ENCODE data around the gene SRGAP3. TPM values are rescaled to one million over a fixed set of nuclear protein-coding genes. Genes with fewer than 3 reads are reported as not detected.

The SRGAP3 gene
- total RNA-seq, 1 experiment from 2014 or later = 0.69 TPM

DNA sequence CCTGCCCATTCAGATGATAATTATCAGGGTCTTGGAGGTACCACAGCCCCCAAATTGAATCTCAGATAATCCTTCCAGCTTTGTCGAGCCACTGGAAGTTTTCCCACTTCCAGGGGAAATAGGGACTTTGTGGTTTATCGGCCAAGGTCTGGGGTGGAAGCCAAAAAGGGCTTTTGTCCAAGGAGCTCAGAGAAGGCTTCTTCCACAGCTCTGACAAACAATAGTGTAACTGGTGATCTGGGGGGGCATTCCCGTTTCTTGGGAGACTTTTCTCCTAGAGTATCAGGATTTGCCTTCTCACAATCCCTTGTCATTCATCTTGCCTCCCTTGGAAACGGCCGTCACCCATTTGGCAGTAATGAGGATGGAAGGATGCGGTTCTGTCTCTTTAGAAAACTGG is 18.4 kb downstream of the SRGAP3 start:
- no peaks in the 10 kb centered on the region for H3K27me3 ChIP-seq (replicated peaks; ENCODE audit: insufficient read depth, low read depth, low read length, poor library complexity)
- TF ChIP-seq, protein P1, sequence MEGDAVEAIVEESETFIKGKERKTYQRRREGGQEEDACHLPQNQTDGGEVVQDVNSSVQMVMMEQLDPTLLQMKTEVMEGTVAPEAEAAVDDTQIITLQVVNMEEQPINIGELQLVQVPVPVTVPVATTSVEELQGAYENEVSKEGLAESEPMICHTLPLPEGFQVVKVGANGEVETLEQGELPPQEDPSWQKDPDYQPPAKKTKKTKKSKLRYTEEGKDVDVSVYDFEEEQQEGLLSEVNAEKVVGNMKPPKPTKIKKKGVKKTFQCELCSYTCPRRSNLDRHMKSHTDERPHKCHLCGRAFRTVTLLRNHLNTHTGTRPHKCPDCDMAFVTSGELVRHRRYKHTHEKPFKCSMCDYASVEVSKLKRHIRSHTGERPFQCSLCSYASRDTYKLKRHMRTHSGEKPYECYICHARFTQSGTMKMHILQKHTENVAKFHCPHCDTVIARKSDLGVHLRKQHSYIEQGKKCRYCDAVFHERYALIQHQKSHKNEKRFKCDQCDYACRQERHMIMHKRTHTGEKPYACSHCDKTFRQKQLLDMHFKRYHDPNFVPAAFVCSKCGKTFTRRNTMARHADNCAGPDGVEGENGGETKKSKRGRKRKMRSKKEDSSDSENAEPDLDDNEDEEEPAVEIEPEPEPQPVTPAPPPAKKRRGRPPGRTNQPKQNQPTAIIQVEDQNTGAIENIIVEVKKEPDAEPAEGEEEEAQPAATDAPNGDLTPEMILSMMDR (conservative IDR thresholded peaks at IDR 0.05; ENCODE audit: low read depth, low read length) = no peak
- no peak for TF ChIP-seq EZH2 (IDR thresholded peaks at IDR 0.05; ENCODE audit: borderline replicate concordance, low read depth, low read length, poor library complexity, severe bottlenecking)
- intact Hi-C loops (cut with micrococcal nuclease; ENCODE audit: unreplicated experiment) = no loop called here
- CTCF ChIA-PET = no interaction called here
- H3K36me3 ChIP-seq (ENCODE audit: insufficient read depth, low read length, poor library complexity, severe bottlenecking) = no peaks in the 10 kb centered on the region
- POLR2A ChIA-PET (ENCODE audit: low non-redundant PET) = no interaction called here
- H3K4me3 ChIP-seq (ENCODE audit: low read depth, low read length, poor library complexity, severe bottlenecking) = no peak overlapping the region
- H3K4me1 ChIP-seq (ENCODE audit: insufficient read depth, low read length, poor library complexity, severe bottlenecking) = no peaks in the 10 kb centered on the region
- no peak overlapping the region for H3K27ac ChIP-seq (ENCODE audit: low read depth, low read length, poor library complexity, severe bottlenecking)
- BruUV-seq (replicated peaks) = no TSS peak
- no peaks in the 10 kb centered on the region for H3K9me3 ChIP-seq (ENCODE audit: low read depth, low read length, poor library complexity, severe bottlenecking)
- DNase-seq (ENCODE audit: low spot score) = no peak

DNA sequence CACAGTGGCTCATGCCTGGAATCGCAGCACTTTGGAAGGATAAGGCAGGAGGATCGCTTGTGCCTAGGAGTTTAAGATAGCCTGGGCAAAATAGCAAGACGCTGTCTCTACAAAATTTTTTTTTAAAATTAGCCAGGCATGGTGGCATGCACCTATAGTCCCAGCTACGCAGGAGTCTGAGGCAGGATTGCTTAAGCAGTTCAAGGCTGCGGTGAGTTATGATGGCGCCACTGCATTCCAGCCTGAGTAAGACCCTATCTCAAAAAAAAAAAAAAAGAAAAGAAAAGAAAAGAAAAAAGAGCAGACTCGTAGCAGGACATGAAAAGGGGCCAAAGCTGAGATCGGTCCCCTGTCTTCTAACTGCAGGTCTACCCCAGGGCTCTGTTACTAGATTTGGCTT is 18.9 kb downstream of the SRGAP3 start:
- Histone ChIP-seq H3K27ac (ENCODE audit: low read depth, low read length, poor library complexity, severe bottlenecking) (no peak overlapping the region), H3K4me1 (ENCODE audit: insufficient read depth, low read length, poor library complexity, severe bottlenecking) (no peaks in the 10 kb centered on the region), H3K36me3 (ENCODE audit: insufficient read depth, low read length, poor library complexity, severe bottlenecking) (no peaks in the 10 kb centered on the region), H3K9me3 (ENCODE audit: low read depth, low read length, poor library complexity, severe bottlenecking) (no peaks in the 10 kb centered on the region), H3K27me3 (replicated peaks; ENCODE audit: insufficient read depth, low read depth, low read length, poor library complexity) (no peaks in the 10 kb centered on the region), H3K4me3 (ENCODE audit: low read depth, low read length, poor library complexity, severe bottlenecking) (no peak overlapping the region)
- DNase-seq (ENCODE audit: low spot score) = no peak
- POLR2A ChIA-PET (ENCODE audit: low non-redundant PET) = no interaction called here
- no TSS peak for BruUV-seq (replicated peaks)
- intact Hi-C loops (cut with micrococcal nuclease; ENCODE audit: unreplicated experiment) = no loop called here
- CTCF ChIA-PET = no interaction called here
- TF ChIP-seq EZH2 (IDR thresholded peaks at IDR 0.05; ENCODE audit: borderline replicate concordance, low read depth, low read length, poor library complexity, severe bottlenecking) = no peak
- TF ChIP-seq, protein P1 (conservative IDR thresholded peaks at IDR 0.05; ENCODE audit: low read depth, low read length) = no peak

DNA sequence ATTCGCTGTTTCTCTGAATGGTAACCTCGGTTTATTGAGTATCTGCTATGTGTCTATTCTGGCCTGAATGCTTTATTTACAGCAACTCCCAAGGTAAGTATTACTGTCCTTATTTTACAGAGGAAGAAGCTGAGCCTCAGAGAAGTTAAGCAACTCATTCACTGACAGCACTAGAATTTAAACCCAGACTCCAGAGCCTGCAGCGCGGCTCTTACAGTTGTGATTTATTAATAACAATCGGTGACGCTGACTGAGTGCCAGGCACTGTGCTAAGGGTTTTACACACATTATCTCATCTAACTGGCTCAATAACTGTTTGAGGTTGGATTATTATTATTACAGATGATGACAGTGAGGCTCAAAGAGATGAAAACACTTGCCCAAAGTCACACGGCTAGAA is 19.6 kb downstream of the SRGAP3 start:
- Histone ChIP-seq H3K27ac (ENCODE audit: low read depth, low read length, poor library complexity, severe bottlenecking) (no peak overlapping the region), H3K4me1 (ENCODE audit: insufficient read depth, low read length, poor library complexity, severe bottlenecking) (no peaks in the 10 kb centered on the region), H3K9me3 (ENCODE audit: low read depth, low read length, poor library complexity, severe bottlenecking) (no peaks in the 10 kb centered on the region), H3K36me3 (ENCODE audit: insufficient read depth, low read length, poor library complexity, severe bottlenecking) (no peaks in the 10 kb centered on the region), H3K4me3 (ENCODE audit: low read depth, low read length, poor library complexity, severe bottlenecking) (no peak overlapping the region), H3K27me3 (replicated peaks; ENCODE audit: insufficient read depth, low read depth, low read length, poor library complexity) (no peaks in the 10 kb centered on the region)
- ChIA-PET POLR2A (ENCODE audit: low non-redundant PET) (no interaction called here), CTCF (no interaction called here)
- TF ChIP-seq, protein P1 (conservative IDR thresholded peaks at IDR 0.05; ENCODE audit: low read depth, low read length) = no peak
- no peak for TF ChIP-seq EZH2 (IDR thresholded peaks at IDR 0.05; ENCODE audit: borderline replicate concordance, low read depth, low read length, poor library complexity, severe bottlenecking)
- intact Hi-C loops (cut with micrococcal nuclease; ENCODE audit: unreplicated experiment) = no loop called here
- BruUV-seq (replicated peaks) = no TSS peak
- DNase-seq (ENCODE audit: low spot score) = no peak

Data from A673 (cell line).